Effector memory CD4-positive, alpha-beta T cell (primary cell): Measurements from ENCODE around the gene CDK15.
"Not testable (repeated sequence)": the region's sequence is repeated elsewhere in the genome, so short reads cannot be mapped to it uniquely, and the experiment has no call there.

Experiments used
- DNase-seq, 3 donors: peaks; one replicate each; pipeline ENCODE4 v3.0.0-alpha.2; 2020
- H3K27ac ChIP-seq: 2 replicates; pipeline ENCODE4 v1.7.0; 2013; ENCODE audit warnings: mild to moderate bottlenecking, low read length, moderate library complexity; ENCODE audit not compliant: insufficient read depth, poor library complexity, severe bottlenecking
- H3K27me3 ChIP-seq: replicated peaks from 2 replicates; pipeline ENCODE4 v1.7.0; 2013; ENCODE audit warnings: mild to moderate bottlenecking, low read length; ENCODE audit not compliant: insufficient read depth, control insufficient read depth, poor library complexity, severe bottlenecking
- H3K36me3 ChIP-seq: 2 replicates; pipeline ENCODE4 v1.7.0; 2013; ENCODE audit warnings: mild to moderate bottlenecking, low read length, moderate library complexity; ENCODE audit not compliant: control insufficient read depth, insufficient read depth
- H3K4me1 ChIP-seq: 2 replicates; pipeline ENCODE4 v1.7.0; 2013; ENCODE audit warnings: low read length, mild to moderate bottlenecking; ENCODE audit not compliant: control insufficient read depth, insufficient read depth, poor library complexity, severe bottlenecking
- H3K4me3 ChIP-seq: 2 replicates; pipeline ENCODE4 v1.7.0; 2013; ENCODE audit warnings: low read length, low read depth, mild to moderate bottlenecking; ENCODE audit not compliant: insufficient read depth, poor library complexity, severe bottlenecking
- H3K9me3 ChIP-seq: 2 replicates; pipeline ENCODE4 v1.7.0; 2013; ENCODE audit warnings: mild to moderate bottlenecking, low read length, moderate library complexity; ENCODE audit not compliant: control insufficient read depth
- total RNA-seq, 3 donors: gene quantifications; one replicate each; lab custom pipeline; 2026; lab: John Stamatoyannopoulos, UW

CDK15 gene
- total RNA-seq: 0 to 0.19 (median 0) reads per million in 3 donors

- Histone ChIP-seq H3K4me3 (no peak within 1 kb of the TSS), H3K4me1 (no peaks in the 10 kb centered on the region), H3K27ac (no peak within 1 kb of the TSS), H3K36me3 (no peaks in the 10 kb centered on the region), H3K9me3 (no peaks in the 10 kb centered on the region), H3K27me3 (peaks cover 7% of the 10 kb centered on the region)
- no peak for DNase-seq
Observed at GRCh38 chr2:201806442-201807170, at the start of gene CDK15. CDK15 (plus strand) TSS chr2:201806537; CDS start chr2:201806665, 128 bp downstream.

- Histone ChIP-seq H3K36me3 (peaks cover 5% of the 10 kb centered on the region), H3K4me1 (no peaks in the 10 kb centered on the region), H3K27ac (no peak overlapping the region), H3K9me3 (no peaks in the 10 kb centered on the region), H3K4me3 (no peak overlapping the region), H3K27me3 (no peaks in the 10 kb centered on the region)
- DNase-seq: no peak
Observed at GRCh38 chr2:201758234-201758633, 48.1 kb upstream of the CDK15 start.

GRCh38 chr2:201758873-201759272, 47.5 kb upstream of the CDK15 start:
- no peak overlapping the region for H3K4me3 ChIP-seq
- no peaks in the 10 kb centered on the region for H3K4me1 ChIP-seq
- H3K36me3 ChIP-seq: peaks cover 9% of the 10 kb centered on the region
- H3K27me3 ChIP-seq: no peaks in the 10 kb centered on the region
- DNase-seq: no peak
- no peaks in the 10 kb centered on the region for H3K9me3 ChIP-seq
- no peak overlapping the region for H3K27ac ChIP-seq

GRCh38 chr2:201759567-201759966, 46.8 kb upstream of the CDK15 start:
- H3K4me3 ChIP-seq: no peak overlapping the region
- H3K9me3 ChIP-seq: no peaks in the 10 kb centered on the region
- H3K4me1 ChIP-seq: no peaks in the 10 kb centered on the region
- no peak overlapping the region for H3K27ac ChIP-seq
- H3K36me3 ChIP-seq: peaks cover 9% of the 10 kb centered on the region
- DNase-seq: no peak
- H3K27me3 ChIP-seq: no peaks in the 10 kb centered on the region

DNA sequence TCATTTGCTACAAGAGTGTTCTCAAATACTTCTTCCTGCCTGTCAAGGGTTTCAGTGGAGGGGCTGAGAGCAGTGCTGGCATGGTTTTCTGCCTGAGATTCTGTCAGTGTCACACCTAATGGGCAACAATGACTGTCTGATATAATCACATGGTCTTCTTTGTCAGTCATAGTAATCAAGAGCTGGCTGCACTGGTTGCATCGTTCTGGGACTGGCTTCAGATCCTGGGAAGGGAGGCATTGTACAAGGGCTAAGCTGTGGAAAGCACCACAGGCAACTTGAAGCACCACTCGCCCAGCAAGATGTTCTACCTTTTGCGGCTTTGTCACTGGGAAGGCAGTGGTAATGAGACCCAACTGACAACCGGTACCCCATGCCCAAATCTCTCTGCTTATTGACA, 45.2 kb upstream of the CDK15 start:
- Histone ChIP-seq H3K27ac (no peak overlapping the region), H3K4me1 (no peaks in the 10 kb centered on the region), H3K9me3 (no peaks in the 10 kb centered on the region), H3K4me3 (no peak overlapping the region), H3K36me3 (peaks cover 9% of the 10 kb centered on the region), H3K27me3 (no peaks in the 10 kb centered on the region)
- no peak for DNase-seq

GRCh38 chr2:201764469-201764868, 41.9 kb upstream of the CDK15 start:
- DNase-seq, H3K27me3 ChIP-seq, H3K4me1 ChIP-seq, H3K36me3 ChIP-seq, H3K4me3 ChIP-seq, H3K27ac ChIP-seq, H3K9me3 ChIP-seq: not testable (repeated sequence)

DNA sequence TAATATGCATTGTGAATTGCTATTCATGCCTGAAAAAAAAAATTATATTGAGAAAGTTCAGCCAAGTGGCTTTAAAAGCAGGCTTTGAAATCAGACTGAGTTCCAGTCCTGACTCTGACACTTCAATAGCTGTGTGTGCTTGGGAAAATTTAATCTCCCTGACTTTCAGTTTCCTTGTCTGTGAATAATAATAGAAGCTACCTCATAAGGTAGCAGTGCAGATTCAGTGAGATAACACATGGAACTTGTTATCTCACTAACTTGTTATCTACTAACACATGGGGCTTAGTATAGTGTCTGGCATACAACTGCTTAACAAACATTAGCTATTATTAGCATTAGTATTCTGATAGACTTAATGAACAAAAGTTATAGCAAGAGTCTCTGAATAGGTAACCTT, 40.5 kb upstream of the CDK15 start:
- no peaks in the 10 kb centered on the region for H3K27me3 ChIP-seq
- H3K27ac ChIP-seq: no peak overlapping the region
- peaks cover 9% of the 10 kb centered on the region for H3K36me3 ChIP-seq
- no peaks in the 10 kb centered on the region for H3K4me1 ChIP-seq
- no peak overlapping the region for H3K4me3 ChIP-seq
- no peak for DNase-seq
- no peaks in the 10 kb centered on the region for H3K9me3 ChIP-seq

DNA sequence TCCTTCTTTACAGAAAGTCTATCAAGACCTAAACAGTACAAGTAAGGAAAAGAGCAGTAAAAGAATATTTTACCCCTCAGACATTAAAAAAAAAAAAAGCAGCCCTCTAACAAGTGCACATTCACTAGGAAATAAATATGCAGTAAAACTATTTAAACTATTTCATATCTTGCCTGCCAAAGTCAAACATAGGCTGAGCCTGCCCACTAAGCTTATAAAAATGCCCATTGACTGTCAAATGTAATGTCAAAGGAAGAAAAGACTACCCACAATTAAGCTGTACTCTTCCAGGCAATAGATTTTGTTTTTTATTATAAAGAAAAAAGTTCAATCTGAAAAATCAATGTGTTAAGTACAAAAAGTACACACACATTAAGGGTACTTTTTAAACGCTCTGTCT, 37.4 kb upstream of the CDK15 start:
- no peaks in the 10 kb centered on the region for H3K27me3 ChIP-seq
- H3K4me3 ChIP-seq: no peak overlapping the region
- no peak for DNase-seq
- H3K27ac ChIP-seq: no peak overlapping the region
- no peaks in the 10 kb centered on the region for H3K9me3 ChIP-seq
- no peaks in the 10 kb centered on the region for H3K4me1 ChIP-seq
- no peaks in the 10 kb centered on the region for H3K36me3 ChIP-seq

GRCh38 chr2:201769666-201770373, 36.5 kb upstream of the CDK15 start:
- Histone ChIP-seq H3K9me3 (no peaks in the 10 kb centered on the region), H3K27ac (no peak overlapping the region), H3K4me1 (no peaks in the 10 kb centered on the region), H3K36me3 (no peaks in the 10 kb centered on the region), H3K27me3 (no peaks in the 10 kb centered on the region), H3K4me3 (no peak overlapping the region)
- DNase-seq: no peak

GRCh38 chr2:201773990-201774389, 32.3 kb upstream of the CDK15 start:
- H3K4me3 ChIP-seq: no peak overlapping the region
- no peaks in the 10 kb centered on the region for H3K27me3 ChIP-seq
- H3K4me1 ChIP-seq: no peaks in the 10 kb centered on the region
- H3K27ac ChIP-seq: no peak overlapping the region
- no peaks in the 10 kb centered on the region for H3K9me3 ChIP-seq
- no peak for DNase-seq
- no peaks in the 10 kb centered on the region for H3K36me3 ChIP-seq
